ENCODE results near the gene SYT1. TPM values are rescaled to one million over a fixed set of nuclear protein-coding genes. Genes with fewer than 3 reads are reported as not detected.

SYT1 gene
- total and polyA plus RNA-seq, 2 of the 8 experiments (the other 6 are each of a cell fraction or from before 2014, with no cell fraction given), result 11.0 to 34.6 TPM

DNA sequence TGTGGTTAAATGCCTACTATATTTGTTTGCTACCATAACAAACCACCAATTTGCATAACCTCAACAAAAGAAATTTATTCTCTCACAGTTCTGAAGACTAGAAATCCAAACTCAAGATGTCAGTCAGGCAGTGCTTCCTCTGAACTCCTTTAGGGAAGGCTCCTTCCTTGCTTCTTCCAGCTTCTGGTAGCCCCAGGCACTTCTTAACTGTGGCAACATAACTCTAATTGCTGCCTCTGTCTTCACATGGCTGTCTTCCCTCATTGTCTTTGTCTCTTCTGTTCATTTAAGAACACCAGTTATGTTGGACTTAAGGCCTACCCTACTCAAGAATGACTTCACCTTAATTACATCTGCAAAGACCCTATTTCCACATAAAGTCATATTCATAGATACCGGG, 206.9 kb downstream of the SYT1 start:
- H4K8ac ChIP-seq (ENCODE audit: extremely low read depth, insufficient read depth, low read length), result no peak overlapping the region
- DNase-seq (ENCODE audit: low read depth in 1 of 2, low spot score in 2 of 2) (no peak), FAIRE-seq (no peak)
- H3K27ac ChIP-seq (ENCODE audit: low read depth, low read length), result no peak overlapping the region
- no peak overlapping the region for H3K9ac ChIP-seq (replicated peaks in 1 of 4; ENCODE audit: extremely low read depth in 1 of 4, low read depth in 3 of 4, low read length in 3 of 4)
- no peak overlapping the region for H2BK5ac ChIP-seq (ENCODE audit: low read depth, low read length)
- H2BK120ac ChIP-seq (replicated peaks; ENCODE audit: low read depth, low read length), result no peak overlapping the region
- H3K79me2 ChIP-seq (ENCODE audit: control insufficient read depth in 1 of 2, insufficient read depth in 2 of 2, low read length in 2 of 2), result no peaks in the 10 kb centered on the region
- H4K91ac ChIP-seq (replicated peaks; ENCODE audit: insufficient read length, low read length), result no peak overlapping the region
- H4K20me1 ChIP-seq (replicated peaks in 1 of 2; ENCODE audit: control insufficient read depth in 1 of 2, insufficient read depth in 2 of 2, low read length in 2 of 2), result no peaks in the 10 kb centered on the region
- WGBS, 2 experiments (ENCODE audit: extremely low coverage in 1 of 2, insufficient coverage in 1 of 2, insufficient read length in 1 of 2, insufficient replicate concordance in 2 of 2, low coverage in 1 of 2, low lambda C conversion rate in 2 of 2, missing lambda C conversion rate in 1 of 2), result 88% methylated on average over 1 of the region's 1 CpG; no CpG with 5 or more reads in 1 of the 2 experiments
- no peak for TF ChIP-seq SUZ12 (IDR thresholded peaks at IDR 0.05; ENCODE audit: low read length)
- TF ChIP-seq NRF1 (IDR thresholded peaks at IDR 0.05; ENCODE audit: low read depth, low read length), result no peak
- TF ChIP-seq SIN3A (conservative IDR thresholded peaks at IDR 0.05 in 1 of 2, IDR thresholded peaks at IDR 0.05 in 1 of 2; ENCODE audit: low read depth in 1 of 2, low read length in 2 of 2), result no peak
- no peak for TF ChIP-seq TCF12 (IDR thresholded peaks at IDR 0.05; ENCODE audit: low read depth, low read length)
- TF ChIP-seq CHD1 (IDR thresholded peaks at IDR 0.05; ENCODE audit: low read depth, low read length), result no peak
- TF ChIP-seq POU5F1 (IDR thresholded peaks at IDR 0.05; ENCODE audit: low read depth, low read length), result no peak
- no peak for TF ChIP-seq CREB1 (IDR thresholded peaks at IDR 0.05)
- TF ChIP-seq, protein P1, sequence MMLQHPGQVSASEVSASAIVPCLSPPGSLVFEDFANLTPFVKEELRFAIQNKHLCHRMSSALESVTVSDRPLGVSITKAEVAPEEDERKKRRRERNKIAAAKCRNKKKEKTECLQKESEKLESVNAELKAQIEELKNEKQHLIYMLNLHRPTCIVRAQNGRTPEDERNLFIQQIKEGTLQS (IDR thresholded peaks at IDR 0.05; ENCODE audit: insufficient read depth, low read depth, low read length), result no peak
- H3K4ac ChIP-seq (replicated peaks; ENCODE audit: insufficient read length, low read depth, low read length), result no peak overlapping the region
- H2AK5ac ChIP-seq (ENCODE audit: low read depth, low read length), result no peak overlapping the region
- no peaks in the 10 kb centered on the region for H3K23me2 ChIP-seq (ENCODE audit: low read depth, low read length)
- H3K4me2 ChIP-seq (ENCODE audit: insufficient read depth in 1 of 2, low read depth in 2 of 2, low read length in 2 of 2), result no peak overlapping the region
- no peaks in the 10 kb centered on the region for H3K4me1 ChIP-seq (replicated peaks in 1 of 4; ENCODE audit: control insufficient read depth in 3 of 4, insufficient read depth in 4 of 4, low read length in 3 of 4)
- H3K9me3 ChIP-seq (ENCODE audit: insufficient read depth in 2 of 2, low read depth in 1 of 2, low read length in 1 of 2), result no peaks in the 10 kb centered on the region
- no peak overlapping the region for H3K18ac ChIP-seq (ENCODE audit: extremely low read depth, low read length)
- no peak overlapping the region for H3K56ac ChIP-seq (replicated peaks; ENCODE audit: insufficient read length, low read depth, low read length)
- POLR2A ChIA-PET (ENCODE audit: partially characterized antibody), result no interaction called here
- no peak overlapping the region for H2AFZ ChIP-seq (ENCODE audit: low read length)
- H3K27me3 ChIP-seq (replicated peaks in 1 of 4; ENCODE audit: control insufficient read depth in 3 of 4, extremely low read depth in 1 of 4, insufficient read depth in 3 of 4, low read length in 3 of 4), result no peaks in the 10 kb centered on the region
- no peaks in the 10 kb centered on the region for H3K36me3 ChIP-seq (ENCODE audit: control insufficient read depth in 2 of 4, insufficient read depth in 4 of 4, low read length in 3 of 4)
- H3K4me3 ChIP-seq (ENCODE audit: extremely low read depth in 1 of 4, insufficient read depth in 2 of 4, low read depth in 3 of 4, low read length in 4 of 4), result no peak overlapping the region
- no peaks in the 10 kb centered on the region; the same call in 1 of the 2 replicates for H3K79me1 ChIP-seq (ENCODE audit: low read depth, low read length)
- H3K14ac ChIP-seq (ENCODE audit: insufficient read length), result no peak overlapping the region
- no peak overlapping the region for H2BK20ac ChIP-seq (ENCODE audit: low read length)
- H2BK15ac ChIP-seq (ENCODE audit: low read length), result no peak overlapping the region
- CTCF ChIA-PET (ENCODE audit: partially characterized antibody), result no interaction called here
- H4K5ac ChIP-seq (ENCODE audit: insufficient read length, low read depth, low read length), result no peak overlapping the region
- H3K23ac ChIP-seq (ENCODE audit: insufficient read length), result no peak overlapping the region
- H2BK12ac ChIP-seq (ENCODE audit: low read depth, low read length), result no peak overlapping the region

Data from H1 (cell line).